ENCODE measurements around the gene EYA2.

DNA sequence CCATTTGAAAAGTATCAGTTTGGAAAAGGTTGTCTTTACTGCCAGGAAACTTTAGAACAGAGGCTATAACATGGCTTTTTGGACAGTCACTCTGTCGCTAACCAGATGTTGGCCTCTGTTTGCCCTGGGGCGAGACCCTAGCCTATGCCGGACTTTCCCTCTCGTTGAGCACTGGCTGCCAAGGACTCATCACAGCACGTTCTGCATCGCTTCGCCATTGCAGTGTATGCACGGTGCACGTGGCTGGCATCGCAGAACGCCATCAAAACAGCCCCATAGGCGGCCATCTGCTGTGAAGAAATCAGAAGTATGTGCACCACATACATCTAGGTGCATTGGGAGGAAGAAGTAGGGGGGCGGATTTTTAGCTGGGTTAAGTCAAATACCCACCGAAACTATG is 156.4 kb downstream of the EYA2 start:
- TF ChIP-seq, protein P1, sequence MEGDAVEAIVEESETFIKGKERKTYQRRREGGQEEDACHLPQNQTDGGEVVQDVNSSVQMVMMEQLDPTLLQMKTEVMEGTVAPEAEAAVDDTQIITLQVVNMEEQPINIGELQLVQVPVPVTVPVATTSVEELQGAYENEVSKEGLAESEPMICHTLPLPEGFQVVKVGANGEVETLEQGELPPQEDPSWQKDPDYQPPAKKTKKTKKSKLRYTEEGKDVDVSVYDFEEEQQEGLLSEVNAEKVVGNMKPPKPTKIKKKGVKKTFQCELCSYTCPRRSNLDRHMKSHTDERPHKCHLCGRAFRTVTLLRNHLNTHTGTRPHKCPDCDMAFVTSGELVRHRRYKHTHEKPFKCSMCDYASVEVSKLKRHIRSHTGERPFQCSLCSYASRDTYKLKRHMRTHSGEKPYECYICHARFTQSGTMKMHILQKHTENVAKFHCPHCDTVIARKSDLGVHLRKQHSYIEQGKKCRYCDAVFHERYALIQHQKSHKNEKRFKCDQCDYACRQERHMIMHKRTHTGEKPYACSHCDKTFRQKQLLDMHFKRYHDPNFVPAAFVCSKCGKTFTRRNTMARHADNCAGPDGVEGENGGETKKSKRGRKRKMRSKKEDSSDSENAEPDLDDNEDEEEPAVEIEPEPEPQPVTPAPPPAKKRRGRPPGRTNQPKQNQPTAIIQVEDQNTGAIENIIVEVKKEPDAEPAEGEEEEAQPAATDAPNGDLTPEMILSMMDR (IDR thresholded peaks at IDR 0.05): no peak
- TF ChIP-seq POLR2A (IDR thresholded peaks at IDR 0.05) (no peak), POLR2AphosphoS5 (IDR thresholded peaks at IDR 0.05) (no peak)

Data from prostate gland (tissue), 2 donors.